Lower leg skin (tissue), 3 donors: Measurements from ENCODE around the gene LRP1B.

ENCODE experiments used
- POLR2A ChIP-seq, 2 donors: fragments of 450-650 bp; IDR thresholded peaks; one replicate each; pipeline ENCODE4 v1.6.1; 2016 to 2017; ENCODE audit warnings: antibody characterized with exemption in 2 of 2, mild to moderate bottlenecking in 1 of 2, moderate library complexity in 1 of 2
- TF ChIP-seq, protein P1 (sequence below), 3 donors: fragments of 450-650 bp; IDR thresholded peaks; one replicate each; pipeline ENCODE4 v1.5.1; 2016; ENCODE audit warnings: antibody characterized with exemption in 3 of 3, mild to moderate bottlenecking in 3 of 3, moderate library complexity in 2 of 3

GRCh38 chr2:140262908-140263307 lies 1867.9 kb downstream of the LRP1B start:
- TF ChIP-seq, protein P1, sequence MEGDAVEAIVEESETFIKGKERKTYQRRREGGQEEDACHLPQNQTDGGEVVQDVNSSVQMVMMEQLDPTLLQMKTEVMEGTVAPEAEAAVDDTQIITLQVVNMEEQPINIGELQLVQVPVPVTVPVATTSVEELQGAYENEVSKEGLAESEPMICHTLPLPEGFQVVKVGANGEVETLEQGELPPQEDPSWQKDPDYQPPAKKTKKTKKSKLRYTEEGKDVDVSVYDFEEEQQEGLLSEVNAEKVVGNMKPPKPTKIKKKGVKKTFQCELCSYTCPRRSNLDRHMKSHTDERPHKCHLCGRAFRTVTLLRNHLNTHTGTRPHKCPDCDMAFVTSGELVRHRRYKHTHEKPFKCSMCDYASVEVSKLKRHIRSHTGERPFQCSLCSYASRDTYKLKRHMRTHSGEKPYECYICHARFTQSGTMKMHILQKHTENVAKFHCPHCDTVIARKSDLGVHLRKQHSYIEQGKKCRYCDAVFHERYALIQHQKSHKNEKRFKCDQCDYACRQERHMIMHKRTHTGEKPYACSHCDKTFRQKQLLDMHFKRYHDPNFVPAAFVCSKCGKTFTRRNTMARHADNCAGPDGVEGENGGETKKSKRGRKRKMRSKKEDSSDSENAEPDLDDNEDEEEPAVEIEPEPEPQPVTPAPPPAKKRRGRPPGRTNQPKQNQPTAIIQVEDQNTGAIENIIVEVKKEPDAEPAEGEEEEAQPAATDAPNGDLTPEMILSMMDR (IDR thresholded peaks at IDR 0.05), result no peak
- TF ChIP-seq POLR2A (IDR thresholded peaks at IDR 0.05), result no peak
